HEK293T (cell line): ENCODE measurements around the gene TWIST2.

Experiments
- ARNT ChIP-seq: fragments of 450-650 bp; IDR thresholded peaks from 2 replicates; pipeline ENCODE4 v1.6.1; 2017; ENCODE audit warnings: mild to moderate bottlenecking
- BHLHE40 ChIP-seq: fragments of 450-650 bp; IDR thresholded peaks from 2 replicates; pipeline ENCODE4 v1.6.1; 2016; ENCODE audit warnings: mild to moderate bottlenecking, moderate library complexity, borderline replicate concordance
- FOXA1 ChIP-seq: fragments of 450-650 bp; IDR thresholded peaks from 2 replicates; pipeline ENCODE4 v1.6.1; 2016; ENCODE audit warnings: mild to moderate bottlenecking
- HDGF ChIP-seq: fragments of 450-650 bp; IDR thresholded peaks from 2 replicates; pipeline ENCODE4 v1.6.1; 2017; ENCODE audit warnings: antibody characterized with exemption, borderline replicate concordance
- L3MBTL2 ChIP-seq: fragments of 450-650 bp; conservative IDR thresholded peaks from 2 replicates; pipeline ENCODE4 v1.6.1; 2016; ENCODE audit warnings: mild to moderate bottlenecking
- LEF1 ChIP-seq: fragments of 450-650 bp; IDR thresholded peaks from 2 replicates; pipeline ENCODE4 v1.6.1; 2017; ENCODE audit warnings: mild to moderate bottlenecking, borderline replicate concordance
- SP1 ChIP-seq: fragments of 450-650 bp; IDR thresholded peaks from 2 replicates; pipeline ENCODE4 v1.6.1; 2017
- SUZ12 ChIP-seq: fragments of 450-650 bp; IDR thresholded peaks from 2 replicates; pipeline ENCODE4 v1.6.1; 2016; ENCODE audit warnings: mild to moderate bottlenecking

- TF ChIP-seq FOXA1: no peak
- TF ChIP-seq HDGF: no peak
- no peak for TF ChIP-seq ARNT
- TF ChIP-seq SUZ12: no peak
- no peak for TF ChIP-seq BHLHE40
- no peak for TF ChIP-seq L3MBTL2
- no peak for TF ChIP-seq SP1
- no peak for TF ChIP-seq LEF1
Observed at GRCh38 chr2:238890131-238890530, 42.2 kb downstream of the TWIST2 start.
